K562 (cell line): ENCODE data around the gene STX1B. TPM values are rescaled to one million over a fixed set of nuclear protein-coding genes. Genes with fewer than 3 reads are reported as not detected.

Experiments
- CREB1 ChIP-seq, 2 experiments: sonication (generic) in 1 of 2; formaldehyde crosslinking in 1 of 2; IDR thresholded peaks; 2 replicates each; pipeline versions ENCODE4 v1.6.1 to v1.8.0; 2012 to 2022; ENCODE audit warnings: inconsistent platforms in 1 of 2, mild to moderate bottlenecking in 1 of 2, missing genetic modification reagents in 1 of 2, moderate library complexity in 1 of 2
- FOXM1 ChIP-seq, 2 experiments: fragments of 450-650 bp in 1 of 2; sonication (generic) in 1 of 2; formaldehyde crosslinking in 1 of 2; IDR thresholded peaks; 2 replicates each; pipeline versions ENCODE4 v1.6.1 to v1.9.0; 2017 to 2022; ENCODE audit warnings: low read depth in 2 of 2, mild to moderate bottlenecking in 2 of 2, missing genetic modification reagents in 1 of 2, moderate library complexity in 1 of 2
- PYGO2 ChIP-seq: fragments of 450-650 bp; IDR thresholded peaks from 2 replicates; pipeline ENCODE4 v1.6.1; 2016; ENCODE audit warnings: mild to moderate bottlenecking, missing genetic modification characterization, moderate library complexity, missing compliant biosample characterization
- RBBP5 ChIP-seq: fragments of 200-600 bp; sonication (generic); IDR thresholded peaks from 2 replicates; pipeline ENCODE4 v1.6.1; 2012; ENCODE audit warnings: borderline replicate concordance, mild to moderate bottlenecking, low read length, control low read depth, inconsistent platforms; ENCODE audit not compliant: insufficient read depth, poor library complexity, severe bottlenecking
- RBFOX2 ChIP-seq: fragments of 200-400 bp; formaldehyde crosslinking; IDR thresholded peaks from 2 replicates; pipeline ENCODE4 v1.6.1; 2017; ENCODE audit warnings: low read depth, mild to moderate bottlenecking, low read length, moderate library complexity
- TCF7 ChIP-seq: sonication (generic); IDR thresholded peaks from 2 replicates; pipeline ENCODE4 v1.6.1; 2016; ENCODE audit warnings: antibody characterized with exemption, borderline replicate concordance
- ZNF766 ChIP-seq: fragments of 200-800 bp; sonication (Bioruptor generic); conservative IDR thresholded peaks from 2 replicates; pipeline ENCODE4 v1.6.1; 2016; ENCODE audit warnings: missing genetic modification characterization, missing compliant biosample characterization
- polyA plus RNA-seq, 8 experiments: library from polyadenylated mRNA; depleted of rRNA in 4 of 8; stranded (reverse) in 5 of 8; unstranded in 3 of 8; fragments of >200 nt; fragmentation: Nextera tagmentation in 2 of 8; fragmentation: Illumina TruSeq in 1 of 8; extraction: Ambion mirVana in 2 of 8; extraction: Trizol in 1 of 8; gene quantifications; 2 replicates each; pipeline versions ENCODE4 v1.2.1 to v1.2.3, GENCODE V29; 2011 to 2014; ENCODE audit warnings: inconsistent platforms in 1 of 8, missing spikeins in 1 of 8
- total RNA-seq, 7 experiments: library from RNA; depleted of rRNA in 6 of 7; stranded (reverse); fragments of >200 nt in 6 of 7; fragmentation: Illumina TruSeq in 2 of 7; extraction: Trizol in 2 of 7; gene quantifications; 2 replicates each; pipeline versions ENCODE4 v1.2.1 to v1.2.3, GENCODE V29; 2011 to 2021; ENCODE audit warnings: low replicate concordance in 1 of 7
- TF ChIP-seq, protein P1 (sequence below): sonication (generic); formaldehyde crosslinking; IDR thresholded peaks from 2 replicates; pipeline ENCODE4 v1.8.1; 2023; ENCODE audit warnings: mild to moderate bottlenecking, missing genetic modification reagents
- TF ChIP-seq, protein P2 (sequence below): sonication (generic); IDR thresholded peaks from 2 replicates; pipeline ENCODE4 v1.6.1; 2016
- TF ChIP-seq, protein P3 (sequence below), 2 experiments: fragments of 450-650 bp; conservative IDR thresholded peaks; 2 replicates each; pipeline ENCODE4 v1.6.1; 2017; ENCODE audit warnings: mild to moderate bottlenecking in 2 of 2, moderate library complexity in 2 of 2
- TF ChIP-seq, protein P4 (sequence below), 2 experiments: fragments of 450-650 bp in 1 of 2; sonication (generic) in 1 of 2; formaldehyde crosslinking; conservative IDR thresholded peaks; 2 replicates each; pipeline versions ENCODE4 v1.4.0 to v1.8.1; 2020 to 2022; ENCODE audit warnings: mild to moderate bottlenecking in 1 of 2, missing genetic modification reagents in 1 of 2
- TF ChIP-seq, protein P5 (sequence below): fragments of 450-650 bp; IDR thresholded peaks from 2 replicates; pipeline ENCODE4 v1.6.1; 2017; ENCODE audit warnings: antibody characterized with exemption
- TF ChIP-seq, protein P6 (sequence below), 2 experiments: fragments of 250-450 bp in 1 of 2; fragments of 450-650 bp in 1 of 2; sonication (Bioruptor Pico) in 1 of 2; IDR thresholded peaks; 2 replicates each; pipeline versions ENCODE4 v1.6.1 to v1.8.0; 2016 to 2021; ENCODE audit warnings: mild to moderate bottlenecking in 2 of 2, moderate library complexity in 2 of 2, missing compliant biosample characterization in 1 of 2, missing genetic modification characterization in 1 of 2
- TF ChIP-seq, protein P7 (sequence below): fragments of 450-650 bp; formaldehyde crosslinking; IDR thresholded peaks from 2 replicates; pipeline ENCODE4 v1.4.0; 2022; ENCODE audit warnings: mild to moderate bottlenecking, moderate library complexity

Gene STX1B
- total and polyA plus RNA-seq, 9 of the 15 experiments (the other 6 are each of a cell fraction or from before 2014, with no cell fraction given) = 0.07 to 2.5 (median 0.86) TPM

DNA sequence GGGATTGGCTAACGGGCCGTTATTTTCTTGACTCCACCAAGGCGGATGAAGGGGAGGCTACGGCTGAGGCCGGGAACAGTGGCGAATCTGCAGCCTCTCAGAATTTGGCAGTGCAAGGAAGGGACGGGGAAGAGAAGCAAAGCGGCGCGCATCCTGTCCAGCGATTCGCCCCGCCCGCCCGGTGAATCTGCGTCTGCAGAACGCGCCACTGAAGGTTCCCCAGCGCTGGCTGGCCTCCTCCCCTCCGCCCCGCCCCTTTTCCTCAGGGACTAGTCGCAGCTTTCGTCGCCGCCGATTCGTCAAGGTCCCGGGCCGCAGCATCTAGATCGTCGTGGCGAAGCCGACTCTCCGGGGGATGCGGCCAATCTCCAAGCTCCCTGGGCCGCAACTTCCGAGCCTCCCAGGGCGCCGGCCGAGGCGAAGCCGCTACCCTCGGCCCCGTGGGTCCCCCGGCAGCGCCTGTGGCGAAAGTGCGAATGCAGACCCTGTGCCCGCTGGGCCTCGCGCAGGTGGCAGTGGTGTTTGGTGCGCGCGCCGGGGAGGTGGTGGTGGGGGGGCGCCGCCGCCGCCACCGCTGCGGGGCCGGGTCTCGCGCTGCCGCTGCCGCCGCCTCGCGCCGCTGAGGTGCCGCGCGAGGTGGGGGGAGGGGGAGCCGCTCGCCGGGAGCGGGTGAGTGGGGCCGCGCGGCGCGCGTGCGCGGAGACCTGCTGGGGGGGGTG is 52.8 kb downstream of the STX1B start, which contains the start of gene SETD1A (continued):
- TF ChIP-seq, protein P1, sequence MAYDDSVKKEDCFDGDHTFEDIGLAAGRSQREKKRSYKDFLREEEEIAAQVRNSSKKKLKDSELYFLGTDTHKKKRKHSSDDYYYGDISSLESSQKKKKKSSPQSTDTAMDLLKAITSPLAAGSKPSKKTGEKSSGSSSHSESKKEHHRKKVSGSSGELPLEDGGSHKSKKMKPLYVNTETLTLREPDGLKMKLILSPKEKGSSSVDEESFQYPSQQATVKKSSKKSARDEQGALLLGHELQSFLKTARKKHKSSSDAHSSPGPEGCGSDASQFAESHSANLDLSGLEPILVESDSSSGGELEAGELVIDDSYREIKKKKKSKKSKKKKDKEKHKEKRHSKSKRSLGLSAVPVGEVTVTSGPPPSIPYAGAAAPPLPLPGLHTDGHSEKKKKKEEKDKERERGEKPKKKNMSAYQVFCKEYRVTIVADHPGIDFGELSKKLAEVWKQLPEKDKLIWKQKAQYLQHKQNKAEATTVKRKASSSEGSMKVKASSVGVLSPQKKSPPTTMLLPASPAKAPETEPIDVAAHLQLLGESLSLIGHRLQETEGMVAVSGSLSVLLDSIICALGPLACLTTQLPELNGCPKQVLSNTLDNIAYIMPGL (CRISPR knock-in tag) = peak; percentile 90; the same call in 1 of the 2 replicates
- TF ChIP-seq RBFOX2 (peak; percentile 86), FOXM1 (IDR thresholded peaks at IDR 0.05; ENCODE audit: low read depth) (peak; percentile 90), FOXM1 (CRISPR knock-in tag; IDR thresholded peaks at IDR 0.05; ENCODE audit: low read depth) (no peak), PYGO2 (tag) (no peak), ZNF766 (peak; percentile 67), RBBP5 (peak; percentile 93), CREB1 (IDR thresholded peaks at IDR 0.05) (peak; percentile 95), CREB1 (CRISPR knock-in tag; IDR thresholded peaks at IDR 0.05) (peak; percentile 97), TCF7 (peak; percentile 16; the same call in 1 of the 2 replicates)
- TF ChIP-seq, protein P2, sequence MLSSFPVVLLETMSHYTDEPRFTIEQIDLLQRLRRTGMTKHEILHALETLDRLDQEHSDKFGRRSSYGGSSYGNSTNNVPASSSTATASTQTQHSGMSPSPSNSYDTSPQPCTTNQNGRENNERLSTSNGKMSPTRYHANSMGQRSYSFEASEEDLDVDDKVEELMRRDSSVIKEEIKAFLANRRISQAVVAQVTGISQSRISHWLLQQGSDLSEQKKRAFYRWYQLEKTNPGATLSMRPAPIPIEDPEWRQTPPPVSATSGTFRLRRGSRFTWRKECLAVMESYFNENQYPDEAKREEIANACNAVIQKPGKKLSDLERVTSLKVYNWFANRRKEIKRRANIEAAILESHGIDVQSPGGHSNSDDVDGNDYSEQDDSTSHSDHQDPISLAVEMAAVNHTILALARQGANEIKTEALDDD = no peak
- TF ChIP-seq, protein P3, sequence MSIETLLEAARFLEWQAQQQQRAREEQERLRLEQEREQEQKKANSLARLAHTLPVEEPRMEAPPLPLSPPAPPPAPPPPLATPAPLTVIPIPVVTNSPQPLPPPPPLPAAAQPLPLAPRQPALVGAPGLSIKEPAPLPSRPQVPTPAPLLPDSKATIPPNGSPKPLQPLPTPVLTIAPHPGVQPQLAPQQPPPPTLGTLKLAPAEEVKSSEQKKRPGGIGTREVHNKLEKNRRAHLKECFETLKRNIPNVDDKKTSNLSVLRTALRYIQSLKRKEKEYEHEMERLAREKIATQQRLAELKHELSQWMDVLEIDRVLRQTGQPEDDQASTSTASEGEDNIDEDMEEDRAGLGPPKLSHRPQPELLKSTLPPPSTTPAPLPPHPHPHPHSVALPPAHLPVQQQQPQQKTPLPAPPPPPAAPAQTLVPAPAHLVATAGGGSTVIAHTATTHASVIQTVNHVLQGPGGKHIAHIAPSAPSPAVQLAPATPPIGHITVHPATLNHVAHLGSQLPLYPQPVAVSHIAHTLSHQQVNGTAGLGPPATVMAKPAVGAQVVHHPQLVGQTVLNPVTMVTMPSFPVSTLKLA (conservative IDR thresholded peaks at IDR 0.05) = peak; percentile 96 to 98
- TF ChIP-seq, protein P4, sequence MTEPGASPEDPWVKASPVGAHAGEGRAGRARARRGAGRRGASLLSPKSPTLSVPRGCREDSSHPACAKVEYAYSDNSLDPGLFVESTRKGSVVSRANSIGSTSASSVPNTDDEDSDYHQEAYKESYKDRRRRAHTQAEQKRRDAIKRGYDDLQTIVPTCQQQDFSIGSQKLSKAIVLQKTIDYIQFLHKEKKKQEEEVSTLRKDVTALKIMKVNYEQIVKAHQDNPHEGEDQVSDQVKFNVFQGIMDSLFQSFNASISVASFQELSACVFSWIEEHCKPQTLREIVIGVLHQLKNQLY (CRISPR knock-in tag; conservative IDR thresholded peaks at IDR 0.05) = no peak
- TF ChIP-seq, protein P5, sequence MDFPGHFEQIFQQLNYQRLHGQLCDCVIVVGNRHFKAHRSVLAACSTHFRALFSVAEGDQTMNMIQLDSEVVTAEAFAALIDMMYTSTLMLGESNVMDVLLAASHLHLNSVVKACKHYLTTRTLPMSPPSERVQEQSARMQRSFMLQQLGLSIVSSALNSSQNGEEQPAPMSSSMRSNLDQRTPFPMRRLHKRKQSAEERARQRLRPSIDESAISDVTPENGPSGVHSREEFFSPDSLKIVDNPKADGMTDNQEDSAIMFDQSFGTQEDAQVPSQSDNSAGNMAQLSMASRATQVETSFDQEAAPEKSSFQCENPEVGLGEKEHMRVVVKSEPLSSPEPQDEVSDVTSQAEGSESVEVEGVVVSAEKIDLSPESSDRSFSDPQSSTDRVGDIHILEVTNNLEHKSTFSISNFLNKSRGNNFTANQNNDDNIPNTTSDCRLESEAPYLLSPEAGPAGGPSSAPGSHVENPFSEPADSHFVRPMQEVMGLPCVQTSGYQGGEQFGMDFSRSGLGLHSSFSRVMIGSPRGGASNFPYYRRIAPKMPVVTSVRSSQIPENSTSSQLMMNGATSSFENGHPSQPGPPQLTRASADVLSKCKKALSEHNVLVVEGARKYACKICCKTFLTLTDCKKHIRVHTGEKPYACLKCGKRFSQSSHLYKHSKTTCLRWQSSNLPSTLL = peak; percentile 96
- TF ChIP-seq, protein P6, sequence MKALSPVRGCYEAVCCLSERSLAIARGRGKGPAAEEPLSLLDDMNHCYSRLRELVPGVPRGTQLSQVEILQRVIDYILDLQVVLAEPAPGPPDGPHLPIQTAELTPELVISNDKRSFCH (CRISPR knock-in tag; IDR thresholded peaks at IDR 0.05) = no peak
- TF ChIP-seq, protein P6 (tag; IDR thresholded peaks at IDR 0.05) = peak; percentile 81
- TF ChIP-seq, protein P7, sequence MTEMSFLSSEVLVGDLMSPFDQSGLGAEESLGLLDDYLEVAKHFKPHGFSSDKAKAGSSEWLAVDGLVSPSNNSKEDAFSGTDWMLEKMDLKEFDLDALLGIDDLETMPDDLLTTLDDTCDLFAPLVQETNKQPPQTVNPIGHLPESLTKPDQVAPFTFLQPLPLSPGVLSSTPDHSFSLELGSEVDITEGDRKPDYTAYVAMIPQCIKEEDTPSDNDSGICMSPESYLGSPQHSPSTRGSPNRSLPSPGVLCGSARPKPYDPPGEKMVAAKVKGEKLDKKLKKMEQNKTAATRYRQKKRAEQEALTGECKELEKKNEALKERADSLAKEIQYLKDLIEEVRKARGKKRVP (CRISPR knock-in tag) = 0 out of 2 replicates have a peak, but pooled peaks have one; percentile 35
